ENCODE results near the gene INSIG2.

DNA sequence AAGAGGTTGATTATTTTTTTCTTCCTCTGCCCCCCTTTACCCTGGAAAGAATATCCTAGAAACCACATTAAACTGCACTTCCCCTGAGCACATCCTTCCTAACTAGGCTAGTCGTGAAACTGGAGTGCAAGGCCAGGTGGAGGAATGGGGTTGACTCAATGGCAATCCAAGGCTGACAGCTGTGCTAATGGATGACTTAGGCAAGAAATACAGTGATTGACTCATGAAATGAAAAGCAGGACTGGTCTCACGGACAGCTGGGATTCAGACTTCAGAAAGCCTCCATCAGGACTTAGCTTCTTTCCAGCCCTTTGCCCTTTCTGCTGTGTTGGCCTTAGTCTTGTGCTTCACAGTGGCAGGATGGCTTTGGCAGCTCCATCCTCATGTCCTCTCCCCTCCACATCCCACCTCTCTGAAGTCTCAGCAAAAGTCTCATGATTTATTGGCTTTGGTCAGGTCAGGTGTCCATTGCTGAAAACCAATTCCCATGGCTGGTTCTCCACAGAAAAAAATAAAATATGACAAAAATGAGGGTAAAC is 33.8 kb downstream of the INSIG2 start:
- TF ChIP-seq POLR2A (IDR thresholded peaks at IDR 0.05; ENCODE audit: low read depth, low read length) (no peak), POLR2AphosphoS5 (IDR thresholded peaks at IDR 0.05; ENCODE audit: low read depth, low read length) (no peak)

Measured in GM12892 (cell line).